Prostate gland (tissue), 2 donors: ENCODE measurements around the gene ERCC6L2.

Experiments
- CTCF ChIP-seq, 4 experiments: fragments of 200-600 bp in 2 of 4; fragments of 450-650 bp in 2 of 4; sonication (generic) in 2 of 4; IDR thresholded peaks; 1 replicate in 3 of 4; 2 replicates in 1 of 4; pipeline ENCODE4 v1.5.1; 2016 to 2019; ENCODE audit warnings: antibody characterized with exemption in 4 of 4, mild to moderate bottlenecking in 2 of 4, moderate library complexity in 2 of 4
- POLR2A ChIP-seq: fragments of 450-650 bp; IDR thresholded peaks from one replicate; pipeline ENCODE4 v1.6.1; 2016; ENCODE audit warnings: antibody characterized with exemption, mild to moderate bottlenecking

GRCh38 chr9:95831810-95832209, 43.7 kb upstream of the ERCC6L2 start:
- no peak for TF ChIP-seq CTCF (IDR thresholded peaks at IDR 0.05)
- TF ChIP-seq POLR2A: no peak
